GM23338 (cell line): Measurements from ENCODE around the gene PRMT7. TPM values are rescaled to one million over a fixed set of nuclear protein-coding genes. Genes with fewer than 3 reads are reported as not detected.

Experiments
- ATAC-seq: fragments of 200-7000 bp; cut with Tn5 transposase; 3 replicates; pipeline ENCODE4 v1.9.1; 2020
- DNase-seq: peaks from one replicate; pipeline ENCODE4 v3.0.0-alpha.2; 2015; ENCODE audit warnings: low spot score
- H2AFZ ChIP-seq: fragments of 200-600 bp; sonication (generic); 2 replicates; pipeline ENCODE4 v1.8.0; 2016; ENCODE audit warnings: antibody characterized with exemption, mild to moderate bottlenecking, moderate library complexity
- H3F3A ChIP-seq: fragments of 200-600 bp; sonication (generic); replicated peaks from 2 replicates; pipeline ENCODE4 v1.8.0; 2017; ENCODE audit warnings: antibody characterized with exemption, mixed run types, low read depth
- H3K27ac ChIP-seq: fragments of 200-600 bp; sonication (generic); 2 replicates; pipeline ENCODE4 v1.6.1; 2016; ENCODE audit warnings: low read depth
- H3K27me3 ChIP-seq: fragments of 200-600 bp; sonication (generic); 2 replicates; pipeline ENCODE4 v1.8.0; 2016; ENCODE audit warnings: mild to moderate bottlenecking, mixed run types, moderate library complexity; ENCODE audit not compliant: insufficient read depth
- H3K36me3 ChIP-seq: fragments of 200-600 bp; sonication (generic); 2 replicates; pipeline ENCODE4 v1.8.0; 2016; ENCODE audit warnings: mild to moderate bottlenecking; ENCODE audit not compliant: insufficient read depth
- H3K4me1 ChIP-seq: fragments of 200-600 bp; sonication (generic); 2 replicates; pipeline ENCODE4 v1.8.0; 2016; ENCODE audit warnings: mild to moderate bottlenecking, moderate library complexity; ENCODE audit not compliant: insufficient read depth
- H3K4me2 ChIP-seq: fragments of 200-600 bp; sonication (generic); 2 replicates; pipeline ENCODE4 v1.7.1; 2017; ENCODE audit warnings: mixed run types
- H3K4me3 ChIP-seq: fragments of 200-600 bp; sonication (generic); 2 replicates; pipeline ENCODE4 v1.6.1; 2016; ENCODE audit warnings: mixed run types
- H3K79me2 ChIP-seq: fragments of 200-600 bp; sonication (generic); replicated peaks from 2 replicates; pipeline ENCODE4 v1.8.0; 2017; ENCODE audit warnings: mild to moderate bottlenecking; ENCODE audit not compliant: insufficient read depth
- H3K9me2 ChIP-seq: fragments of 200-600 bp; sonication (generic); 2 replicates; pipeline ENCODE4 v1.8.0; 2017; ENCODE audit not compliant: insufficient read depth
- H4K20me1 ChIP-seq: fragments of 200-600 bp; sonication (generic); replicated peaks from 2 replicates; pipeline ENCODE4 v1.8.0; 2017; ENCODE audit warnings: mild to moderate bottlenecking; ENCODE audit not compliant: insufficient read depth
- H3K27ac Mint-ChIP-seq: 2 replicates; pipeline ENCODE4 v1.8.0; 2020; ENCODE audit warnings: inconsistent platforms, mild to moderate bottlenecking, moderate library complexity, mixed read lengths
- H3K27me3 Mint-ChIP-seq: 3 replicates; pipeline ENCODE4 v1.8.0; 2022; ENCODE audit warnings: low read depth, mild to moderate bottlenecking, moderate library complexity, mixed read lengths, inconsistent platforms; ENCODE audit not compliant: insufficient read depth, poor library complexity
- H3K36me3 Mint-ChIP-seq: 3 replicates; pipeline ENCODE4 v1.8.0; 2021; ENCODE audit warnings: low read depth, mild to moderate bottlenecking, inconsistent platforms, moderate library complexity, mixed read lengths
- H3K4me1 Mint-ChIP-seq: 3 replicates; pipeline ENCODE4 v1.8.0; 2020; ENCODE audit warnings: mild to moderate bottlenecking, inconsistent platforms, mixed read lengths
- H3K4me3 Mint-ChIP-seq: 3 replicates; pipeline ENCODE4 v1.8.0; 2021; ENCODE audit warnings: moderate library complexity, mild to moderate bottlenecking, inconsistent platforms, mixed read lengths
- H3K9me3 Mint-ChIP-seq: 3 replicates; pipeline ENCODE4 v1.8.0; 2020; ENCODE audit warnings: moderate library complexity, mild to moderate bottlenecking, inconsistent platforms, mixed read lengths
- CREB1 ChIP-seq: fragments of 250-450 bp; sonication (Bioruptor Pico); IDR thresholded peaks from 2 replicates; pipeline ENCODE4 v1.5.0; 2020; ENCODE audit warnings: low read depth, mild to moderate bottlenecking, moderate library complexity
- CTCF ChIP-seq, 2 experiments: fragments of 200-600 bp in 1 of 2; sonication (generic) in 1 of 2; conservative IDR thresholded peaks; 2 replicates each; pipeline versions ENCODE4 v1.5.1 to v1.6.1; 2016 to 2017; ENCODE audit warnings: antibody characterized with exemption in 2 of 2, low read depth in 2 of 2, mild to moderate bottlenecking in 2 of 2, moderate library complexity in 1 of 2
- ETS1 ChIP-seq: IDR thresholded peaks from 2 replicates; pipeline ENCODE4 v1.6.1; 2016; ENCODE audit warnings: antibody characterized with exemption
- EZH2 ChIP-seq: fragments of 200-600 bp; sonication (generic); IDR thresholded peaks from one replicate; pipeline ENCODE4 v1.8.0; 2017; ENCODE audit warnings: antibody characterized with exemption, mild to moderate bottlenecking, low read depth; ENCODE audit not compliant: unreplicated experiment
- EZH2phosphoT487 ChIP-seq: fragments of 200-600 bp; sonication (generic); IDR thresholded peaks from one replicate; pipeline ENCODE4 v1.8.1; 2018; ENCODE audit warnings: antibody characterized with exemption; ENCODE audit not compliant: unreplicated experiment
- JUNB ChIP-seq: IDR thresholded peaks from one replicate; pipeline ENCODE4 v1.6.1; 2016; ENCODE audit warnings: antibody characterized with exemption; ENCODE audit not compliant: unreplicated experiment
- NANOG ChIP-seq: IDR thresholded peaks from 2 replicates; pipeline ENCODE4 v1.6.1; 2016; ENCODE audit warnings: antibody characterized with exemption, borderline replicate concordance
- REST ChIP-seq: IDR thresholded peaks from one replicate; pipeline ENCODE4 v1.6.1; 2018; ENCODE audit warnings: antibody characterized with exemption; ENCODE audit not compliant: unreplicated experiment
- STAT1 ChIP-seq: IDR thresholded peaks from one replicate; pipeline ENCODE4 v1.6.1; 2016; ENCODE audit warnings: antibody characterized with exemption; ENCODE audit not compliant: unreplicated experiment
- ZNF114 ChIP-seq: fragments of 250-450 bp; sonication (Bioruptor Pico); IDR thresholded peaks from 2 replicates; pipeline ENCODE4 v1.5.0; 2020; ENCODE audit warnings: mild to moderate bottlenecking, moderate library complexity
- ZNF331 ChIP-seq: fragments of 250-450 bp; sonication (Bioruptor Pico); IDR thresholded peaks from 2 replicates; pipeline ENCODE4 v1.5.0; 2020; ENCODE audit warnings: low read depth, mild to moderate bottlenecking, moderate library complexity
- ZNF462 ChIP-seq: fragments of 250-450 bp; sonication (Bioruptor Pico); IDR thresholded peaks from 2 replicates; pipeline ENCODE4 v1.5.0; 2020; ENCODE audit warnings: mild to moderate bottlenecking, moderate library complexity
- polyA plus RNA-seq: library from polyadenylated mRNA; unstranded; fragments of >200 nt; fragmentation: Nextera tagmentation; extraction: Ambion mirVana; gene quantifications from 2 replicates; pipeline ENCODE4 v1.2.1, GENCODE V29; 2016
- total RNA-seq: library from RNA; depleted of rRNA; stranded (reverse); fragments of >200 nt; shearing (Covaris generic); gene quantifications from 2 replicates; pipeline ENCODE4 v1.2.3, GENCODE V29; 2014

Gene PRMT7
- total and polyA plus RNA-seq, 2 experiments from 2014 or later: 20.2 to 65.3 TPM

GRCh38 chr16:68283801-68284598 is 26.8 kb upstream of the PRMT7 start:
- TF ChIP-seq NANOG (no peak), EZH2phosphoT487 (no peak), EZH2 (no peak), ZNF114 (CRISPR knock-in tag) (no peak), ZNF331 (CRISPR knock-in tag) (no peak), JUNB (no peak), REST (no peak), STAT1 (no peak), CTCF (conservative IDR thresholded peaks at IDR 0.05; ENCODE audit: low read depth in 2 of 2) (no peak), CREB1 (CRISPR knock-in tag) (no peak), ETS1 (no peak), ZNF462 (CRISPR knock-in tag) (no peak)
- Histone ChIP-seq H3F3A (peaks cover 5% of the 10 kb centered on the region; the same call in 1 of the 2 replicates), H3K4me3 (no peak overlapping the region), H3K79me2 (no peaks in the 10 kb centered on the region), H3K36me3 (no peaks in the 10 kb centered on the region), H3K27ac (no peak overlapping the region), H3K4me1 (no peaks in the 10 kb centered on the region), H4K20me1 (peaks cover 6% of the 10 kb centered on the region; the same call in 1 of the 2 replicates), H2AFZ (no peak overlapping the region), H3K9me2 (no peaks in the 10 kb centered on the region), H3K27me3 (no peaks in the 10 kb centered on the region), H3K4me2 (no peak overlapping the region)
- H3K4me3 Mint-ChIP-seq: no peak overlapping the region
- H3K27me3 Mint-ChIP-seq: no peaks in the 10 kb centered on the region
- ATAC-seq: no peak
- peaks cover 32% of the 10 kb centered on the region for H3K36me3 Mint-ChIP-seq
- no peak for DNase-seq
- H3K9me3 Mint-ChIP-seq: no peaks in the 10 kb centered on the region; the same call in 2 of the 3 replicates
- H3K4me1 Mint-ChIP-seq: no peaks in the 10 kb centered on the region
- H3K27ac Mint-ChIP-seq: no peak overlapping the region; the same call in 1 of the 2 replicates
